ENCODE measurements around the gene CFAP69. TPM values are rescaled to one million over a fixed set of nuclear protein-coding genes. Genes with fewer than 3 reads are reported as not detected.
A peak's percentile ranks its signal among the peaks of the same experiment; 100 is the strongest.

The CFAP69 gene
- total and polyA plus RNA-seq, 4 donors: 10.0 to 17.5 (median 11.1) TPM

- Histone ChIP-seq H3K36me3 (ENCODE audit: control insufficient read depth, insufficient read depth, low read length) (no peaks in the 10 kb centered on the region), H3K9me3 (ENCODE audit: control insufficient read depth, insufficient read depth, low read length) (no peaks in the 10 kb centered on the region), H3K27ac (ENCODE audit: low read depth, low read length) (no peak overlapping the region), H3K4me3 (ENCODE audit: low read depth, low read length) (no peak overlapping the region), H3K4me1 (ENCODE audit: control insufficient read depth, insufficient read depth, low read length) (no peaks in the 10 kb centered on the region), H3K27me3 (ENCODE audit: control insufficient read depth, insufficient read depth, low read length) (no peaks in the 10 kb centered on the region)
- peak in 3 of 6 donors; percentile 31 to 81 (median 55) for DNase-seq (ENCODE audit: low read depth in 4 of 6, low spot score in 6 of 6)
Observed at GRCh38 chr7:90262438-90262837, 17.5 kb downstream of the CFAP69 start.

- whole genome bisulfite sequencing (ENCODE audit: insufficient coverage): no CpG with 5 or more reads among the region's 3 CpGs
- no peaks in the 10 kb centered on the region for H3K9me3 ChIP-seq (ENCODE audit: control insufficient read depth, insufficient read depth, low read length)
- no peaks in the 10 kb centered on the region for H3K27me3 ChIP-seq (ENCODE audit: control insufficient read depth, insufficient read depth, low read length)
- H3K4me1 ChIP-seq (ENCODE audit: control insufficient read depth, insufficient read depth, low read length): no peaks in the 10 kb centered on the region
- no peaks in the 10 kb centered on the region for H3K36me3 ChIP-seq (ENCODE audit: control insufficient read depth, insufficient read depth, low read length)
- no peak overlapping the region for H3K4me3 ChIP-seq (ENCODE audit: low read depth, low read length)
- no peak overlapping the region for H3K27ac ChIP-seq (ENCODE audit: low read depth, low read length)
- no peak for DNase-seq (ENCODE audit: low read depth in 4 of 6, low spot score in 6 of 6)
Observed at GRCh38 chr7:90266808-90267207, 21.8 kb downstream of the CFAP69 start.

GRCh38 chr7:90267263-90267858 is 22.4 kb downstream of the CFAP69 start:
- WGBS (ENCODE audit: insufficient coverage): 85% methylated on average over 3 of the region's 5 CpGs
- Histone ChIP-seq H3K27ac (ENCODE audit: low read depth, low read length) (no peak overlapping the region), H3K27me3 (ENCODE audit: control insufficient read depth, insufficient read depth, low read length) (no peaks in the 10 kb centered on the region)

GRCh38 chr7:90269163-90269562 is 24.2 kb downstream of the CFAP69 start:
- 88% methylated on average over 1 of the region's 1 CpG for WGBS (ENCODE audit: insufficient coverage)
- Histone ChIP-seq H3K9me3 (ENCODE audit: control insufficient read depth, insufficient read depth, low read length) (no peaks in the 10 kb centered on the region), H3K4me3 (ENCODE audit: low read depth, low read length) (no peak overlapping the region), H3K27ac (ENCODE audit: low read depth, low read length) (no peak overlapping the region), H3K27me3 (ENCODE audit: control insufficient read depth, insufficient read depth, low read length) (no peaks in the 10 kb centered on the region), H3K4me1 (ENCODE audit: control insufficient read depth, insufficient read depth, low read length) (no peaks in the 10 kb centered on the region), H3K36me3 (ENCODE audit: control insufficient read depth, insufficient read depth, low read length) (no peaks in the 10 kb centered on the region)
- DNase-seq (ENCODE audit: low read depth in 4 of 6, low spot score in 6 of 6): no peak

More at GRCh38 chr7:90267263-90267858, 22.4 kb downstream of the CFAP69 start:
- Histone ChIP-seq H3K9me3 (ENCODE audit: control insufficient read depth, insufficient read depth, low read length) (no peaks in the 10 kb centered on the region), H3K4me3 (ENCODE audit: low read depth, low read length) (no peak overlapping the region), H3K36me3 (ENCODE audit: control insufficient read depth, insufficient read depth, low read length) (no peaks in the 10 kb centered on the region), H3K4me1 (ENCODE audit: control insufficient read depth, insufficient read depth, low read length) (no peaks in the 10 kb centered on the region)
- no peak for DNase-seq (ENCODE audit: low read depth in 4 of 6, low spot score in 6 of 6)

- Histone ChIP-seq H3K9me3 (ENCODE audit: control insufficient read depth, insufficient read depth, low read length) (no peaks in the 10 kb centered on the region), H3K27me3 (ENCODE audit: control insufficient read depth, insufficient read depth, low read length) (no peaks in the 10 kb centered on the region), H3K4me3 (ENCODE audit: low read depth, low read length) (no peak overlapping the region), H3K27ac (ENCODE audit: low read depth, low read length) (no peak overlapping the region), H3K36me3 (ENCODE audit: control insufficient read depth, insufficient read depth, low read length) (no peaks in the 10 kb centered on the region), H3K4me1 (ENCODE audit: control insufficient read depth, insufficient read depth, low read length) (no peaks in the 10 kb centered on the region)
- WGBS (ENCODE audit: insufficient coverage): no CpG with 5 or more reads among the region's 2 CpGs
- no peak for DNase-seq (ENCODE audit: low read depth in 4 of 6, low spot score in 6 of 6)
Observed at GRCh38 chr7:90270431-90271178, 25.6 kb downstream of the CFAP69 start.

GRCh38 chr7:90271753-90272152 is 26.8 kb downstream of the CFAP69 start:
- no peak overlapping the region for H3K27ac ChIP-seq (ENCODE audit: low read depth, low read length)
- no peaks in the 10 kb centered on the region for H3K36me3 ChIP-seq (ENCODE audit: control insufficient read depth, insufficient read depth, low read length)
- WGBS (ENCODE audit: insufficient coverage): no CpG with 5 or more reads among the region's 2 CpGs
- H3K27me3 ChIP-seq (ENCODE audit: control insufficient read depth, insufficient read depth, low read length): no peaks in the 10 kb centered on the region
- no peak overlapping the region for H3K4me3 ChIP-seq (ENCODE audit: low read depth, low read length)
- no peaks in the 10 kb centered on the region for H3K4me1 ChIP-seq (ENCODE audit: control insufficient read depth, insufficient read depth, low read length)
- H3K9me3 ChIP-seq (ENCODE audit: control insufficient read depth, insufficient read depth, low read length): no peaks in the 10 kb centered on the region
- DNase-seq (ENCODE audit: low read depth in 4 of 6, low spot score in 6 of 6): no peak

GRCh38 chr7:90272242-90272641 is 27.3 kb downstream of the CFAP69 start:
- Histone ChIP-seq H3K4me1 (ENCODE audit: control insufficient read depth, insufficient read depth, low read length) (no peaks in the 10 kb centered on the region), H3K9me3 (ENCODE audit: control insufficient read depth, insufficient read depth, low read length) (no peaks in the 10 kb centered on the region), H3K36me3 (ENCODE audit: control insufficient read depth, insufficient read depth, low read length) (no peaks in the 10 kb centered on the region), H3K4me3 (ENCODE audit: low read depth, low read length) (no peak overlapping the region), H3K27me3 (ENCODE audit: control insufficient read depth, insufficient read depth, low read length) (no peaks in the 10 kb centered on the region), H3K27ac (ENCODE audit: low read depth, low read length) (no peak overlapping the region)
- no peak for DNase-seq (ENCODE audit: low read depth in 4 of 6, low spot score in 6 of 6)
- no CpG with 5 or more reads among the region's 2 CpGs for WGBS (ENCODE audit: insufficient coverage)

GRCh38 chr7:90274161-90274560 is 29.2 kb downstream of the CFAP69 start:
- no peak for DNase-seq (ENCODE audit: low read depth in 4 of 6, low spot score in 6 of 6)
- Histone ChIP-seq H3K36me3 (ENCODE audit: control insufficient read depth, insufficient read depth, low read length) (no peaks in the 10 kb centered on the region), H3K9me3 (ENCODE audit: control insufficient read depth, insufficient read depth, low read length) (no peaks in the 10 kb centered on the region), H3K4me1 (ENCODE audit: control insufficient read depth, insufficient read depth, low read length) (no peaks in the 10 kb centered on the region), H3K4me3 (ENCODE audit: low read depth, low read length) (no peak overlapping the region), H3K27me3 (ENCODE audit: control insufficient read depth, insufficient read depth, low read length) (no peaks in the 10 kb centered on the region), H3K27ac (ENCODE audit: low read depth, low read length) (no peak overlapping the region)

- no peak overlapping the region for H3K4me3 ChIP-seq (ENCODE audit: low read depth, low read length)
- H3K36me3 ChIP-seq (ENCODE audit: control insufficient read depth, insufficient read depth, low read length): no peaks in the 10 kb centered on the region
- H3K27ac ChIP-seq (ENCODE audit: low read depth, low read length): no peak overlapping the region
- 70% methylated on average over 1 of the region's 5 CpGs for WGBS (ENCODE audit: insufficient coverage)
- no peaks in the 10 kb centered on the region for H3K27me3 ChIP-seq (ENCODE audit: control insufficient read depth, insufficient read depth, low read length)
- H3K4me1 ChIP-seq (ENCODE audit: control insufficient read depth, insufficient read depth, low read length): no peaks in the 10 kb centered on the region
- H3K9me3 ChIP-seq (ENCODE audit: control insufficient read depth, insufficient read depth, low read length): no peaks in the 10 kb centered on the region
- no peak for DNase-seq (ENCODE audit: low read depth in 4 of 6, low spot score in 6 of 6)
Observed at GRCh38 chr7:90276033-90276728, 31.2 kb downstream of the CFAP69 start.

GRCh38 chr7:90288154-90288553 is 43.2 kb downstream of the CFAP69 start:
- no peak for DNase-seq (ENCODE audit: low read depth in 4 of 6, low spot score in 6 of 6)
- Histone ChIP-seq H3K36me3 (ENCODE audit: control insufficient read depth, insufficient read depth, low read length) (no peaks in the 10 kb centered on the region), H3K9me3 (ENCODE audit: control insufficient read depth, insufficient read depth, low read length) (peaks cover 3% of the 10 kb centered on the region), H3K27ac (ENCODE audit: low read depth, low read length) (no peak overlapping the region), H3K4me3 (ENCODE audit: low read depth, low read length) (no peak overlapping the region), H3K4me1 (ENCODE audit: control insufficient read depth, insufficient read depth, low read length) (no peaks in the 10 kb centered on the region), H3K27me3 (ENCODE audit: control insufficient read depth, insufficient read depth, low read length) (no peaks in the 10 kb centered on the region)
- no CpG with 5 or more reads among the region's 3 CpGs for WGBS (ENCODE audit: insufficient coverage)
